IMR-90 (cell line): ENCODE data around the gene CCDC141.

Experiments
- MAFK ChIP-seq: IDR thresholded peaks from 2 replicates; pipeline ENCODE4 v1.6.1; 2012; ENCODE audit warnings: low read depth, low read length, improper control_type of control experiment
- POLR2A ChIP-seq: IDR thresholded peaks from 2 replicates; pipeline ENCODE4 v1.6.1; 2012; ENCODE audit warnings: mild to moderate bottlenecking, low read depth, low read length
- RAD21 ChIP-seq: IDR thresholded peaks from 2 replicates; pipeline ENCODE4 v1.6.1; 2012; ENCODE audit warnings: low read length, improper control_type of control experiment
- RCOR1 ChIP-seq: IDR thresholded peaks from 2 replicates; pipeline ENCODE4 v1.6.1; 2012; ENCODE audit warnings: mild to moderate bottlenecking, low read length, improper control_type of control experiment; ENCODE audit not compliant: insufficient replicate concordance
- TF ChIP-seq, protein P1 (sequence below): conservative IDR thresholded peaks from 2 replicates; pipeline ENCODE4 v1.5.1; 2012; ENCODE audit warnings: mild to moderate bottlenecking, low read depth, low read length, improper control_type of control experiment

DNA sequence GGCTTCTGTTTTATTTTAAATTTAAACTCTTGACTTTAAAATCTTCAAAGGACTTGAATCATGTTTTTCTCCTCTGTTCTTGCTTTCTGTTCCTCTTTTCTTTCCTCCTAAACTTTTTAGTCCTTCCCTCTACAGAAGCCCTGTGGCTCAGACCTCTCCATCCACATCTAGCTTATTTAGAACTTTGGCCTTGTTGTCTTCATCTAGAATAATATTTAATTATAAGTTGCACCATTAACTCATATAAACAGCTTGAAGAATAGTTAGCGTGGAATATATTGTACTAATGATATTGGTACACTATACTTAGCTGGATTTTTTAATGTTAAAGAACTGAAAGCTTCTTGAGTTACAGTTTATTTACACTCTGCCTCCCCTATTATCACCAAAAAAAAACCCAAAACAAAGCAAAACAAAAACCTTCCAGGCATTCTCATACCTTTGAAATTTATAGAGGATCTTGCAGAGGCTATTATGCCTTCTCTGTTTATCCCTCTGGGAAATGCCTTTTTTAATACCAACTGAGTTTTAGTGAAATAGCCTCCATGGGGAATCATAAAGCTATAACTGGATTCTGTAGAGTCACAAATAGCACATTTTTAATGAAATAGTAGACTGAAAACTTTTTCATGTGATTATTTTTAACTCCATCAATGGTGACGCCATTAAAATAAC is 9.2 kb upstream of the CCDC141 start:
- TF ChIP-seq MAFK (no peak), RAD21 (no peak), RCOR1 (no peak), POLR2A (no peak)
- TF ChIP-seq, protein P1, sequence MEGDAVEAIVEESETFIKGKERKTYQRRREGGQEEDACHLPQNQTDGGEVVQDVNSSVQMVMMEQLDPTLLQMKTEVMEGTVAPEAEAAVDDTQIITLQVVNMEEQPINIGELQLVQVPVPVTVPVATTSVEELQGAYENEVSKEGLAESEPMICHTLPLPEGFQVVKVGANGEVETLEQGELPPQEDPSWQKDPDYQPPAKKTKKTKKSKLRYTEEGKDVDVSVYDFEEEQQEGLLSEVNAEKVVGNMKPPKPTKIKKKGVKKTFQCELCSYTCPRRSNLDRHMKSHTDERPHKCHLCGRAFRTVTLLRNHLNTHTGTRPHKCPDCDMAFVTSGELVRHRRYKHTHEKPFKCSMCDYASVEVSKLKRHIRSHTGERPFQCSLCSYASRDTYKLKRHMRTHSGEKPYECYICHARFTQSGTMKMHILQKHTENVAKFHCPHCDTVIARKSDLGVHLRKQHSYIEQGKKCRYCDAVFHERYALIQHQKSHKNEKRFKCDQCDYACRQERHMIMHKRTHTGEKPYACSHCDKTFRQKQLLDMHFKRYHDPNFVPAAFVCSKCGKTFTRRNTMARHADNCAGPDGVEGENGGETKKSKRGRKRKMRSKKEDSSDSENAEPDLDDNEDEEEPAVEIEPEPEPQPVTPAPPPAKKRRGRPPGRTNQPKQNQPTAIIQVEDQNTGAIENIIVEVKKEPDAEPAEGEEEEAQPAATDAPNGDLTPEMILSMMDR = no peak
